Neuronal stem cell (in vitro differentiated cells): ENCODE results near the gene ATP8A2.

ENCODE experiments used
- DNase-seq: peaks from one replicate; pipeline ENCODE4 v3.0.0-alpha.2; 2013; ENCODE audit warnings: low spot score
- H2AFZ ChIP-seq: one replicate; pipeline ENCODE4 v1.6.1; 2013; ENCODE audit warnings: mild to moderate bottlenecking, low read length, inconsistent platforms
- H2AK5ac ChIP-seq: 2 replicates; pipeline ENCODE4 v1.6.1; 2013; ENCODE audit warnings: low read depth, mild to moderate bottlenecking, inconsistent platforms, low read length, moderate library complexity, mixed read lengths
- H2BK120ac ChIP-seq: 2 replicates; pipeline ENCODE4 v1.6.1; 2013; ENCODE audit warnings: low read depth, mild to moderate bottlenecking, inconsistent platforms, low read length, moderate library complexity, mixed read lengths
- H2BK12ac ChIP-seq: one replicate; pipeline ENCODE4 v1.6.1; 2013; ENCODE audit warnings: low read length, inconsistent platforms
- H2BK15ac ChIP-seq: 2 replicates; pipeline ENCODE4 v1.6.1; 2013; ENCODE audit warnings: mild to moderate bottlenecking, low read length, inconsistent platforms, mixed read lengths
- H2BK5ac ChIP-seq: one replicate; pipeline ENCODE4 v1.6.1; 2013; ENCODE audit warnings: inconsistent platforms, mild to moderate bottlenecking, low read length, moderate library complexity
- H3K14ac ChIP-seq: one replicate; pipeline ENCODE4 v1.6.1; 2013; ENCODE audit warnings: low read length, inconsistent platforms
- H3K18ac ChIP-seq: 2 replicates; pipeline ENCODE4 v1.6.1; 2013; ENCODE audit warnings: low read length, inconsistent platforms
- H3K23ac ChIP-seq: 2 replicates; pipeline ENCODE4 v1.6.1; 2013; ENCODE audit warnings: low read depth, mild to moderate bottlenecking, mixed read lengths, low read length, inconsistent platforms; ENCODE audit not compliant: poor library complexity
- H3K27ac ChIP-seq: replicated peaks from 3 replicates; pipeline ENCODE4 v1.5.1; 2013; ENCODE audit warnings: low read length, inconsistent platforms
- H3K27me3 ChIP-seq, 3 experiments: 2 replicates each; pipeline ENCODE4 v1.6.1; 2013; ENCODE audit warnings: low read length in 3 of 3, mild to moderate bottlenecking in 2 of 3, inconsistent platforms in 1 of 3, low read depth in 1 of 3, mixed read lengths in 1 of 3, moderate library complexity in 1 of 3; ENCODE audit not compliant: control insufficient read depth in 3 of 3, insufficient read depth in 3 of 3
- H3K36me3 ChIP-seq, 2 donors: replicated peaks in 1 of 2; 2 replicates each; pipeline ENCODE4 v1.6.1; 2013; ENCODE audit warnings: low read length in 2 of 2; ENCODE audit not compliant: control insufficient read depth in 2 of 2, insufficient read depth in 2 of 2
- H3K4ac ChIP-seq: 2 replicates; pipeline ENCODE4 v1.6.1; 2013; ENCODE audit warnings: inconsistent platforms, mild to moderate bottlenecking, low read length, moderate library complexity
- H3K4me1 ChIP-seq, 2 donors: 1 replicate in 1 of 2; 2 replicates in 1 of 2; pipeline ENCODE4 v1.6.1; 2013; ENCODE audit warnings: low read length in 2 of 2, low read depth in 1 of 2; ENCODE audit not compliant: control insufficient read depth in 2 of 2, insufficient read depth in 1 of 2
- H3K4me2 ChIP-seq: one replicate; pipeline ENCODE4 v1.6.1; 2013; ENCODE audit warnings: mild to moderate bottlenecking, low read length, inconsistent platforms; ENCODE audit not compliant: insufficient read depth, poor library complexity, severe bottlenecking
- H3K4me3 ChIP-seq, 2 donors: 2 replicates each; pipeline ENCODE4 v1.5.1; 2013; ENCODE audit warnings: low read length in 2 of 2, mild to moderate bottlenecking in 2 of 2, inconsistent platforms in 1 of 2, moderate library complexity in 1 of 2
- H3K79me1 ChIP-seq: one replicate; pipeline ENCODE4 v1.6.1; 2013; ENCODE audit warnings: low read depth, mild to moderate bottlenecking, inconsistent platforms, low read length, moderate library complexity
- H3K9ac ChIP-seq: one replicate; pipeline ENCODE4 v1.6.1; 2013; ENCODE audit warnings: mild to moderate bottlenecking, low read depth, low read length, inconsistent platforms; ENCODE audit not compliant: poor library complexity
- H3K9me3 ChIP-seq, 2 donors: replicated peaks in 1 of 2; 2 replicates each; pipeline versions ENCODE3 to v1.6.1; 2013; ENCODE audit warnings: low read length in 2 of 2, mild to moderate bottlenecking in 2 of 2, inconsistent platforms in 1 of 2, low read depth in 1 of 2, mixed read lengths in 1 of 2, moderate library complexity in 1 of 2; ENCODE audit not compliant: control insufficient read depth in 2 of 2, insufficient read depth in 1 of 2
- H4K8ac ChIP-seq: one replicate; pipeline ENCODE4 v1.6.1; 2013; ENCODE audit warnings: low read depth, mild to moderate bottlenecking, inconsistent platforms, low read length, moderate library complexity
- H4K91ac ChIP-seq: one replicate; pipeline ENCODE4 v1.6.1; 2013; ENCODE audit warnings: low read length, low read depth, mild to moderate bottlenecking, inconsistent platforms; ENCODE audit not compliant: poor library complexity
- WGBS, 2 donors: extraction: QIAGEN DNeasy Blood & Tissue Kit; methylation state at CpG; one replicate each; pipeline ENCODE4 v1.1.7; 2013; ENCODE audit warnings: missing lambda C conversion rate in 2 of 2, mixed read lengths in 1 of 2; ENCODE audit not compliant: insufficient read length in 2 of 2, insufficient replicate concordance in 1 of 2; ENCODE audit errors: extremely low coverage in 2 of 2; 5-methylcytosine and 5-hydroxymethylcytosine counted together

Gene ATP8A2

GRCh38 chr13:25462301-25463125 lies 90.7 kb downstream of the ATP8A2 start:
- Histone ChIP-seq H2BK120ac (no peak overlapping the region), H3K4me1 (no peaks in the 10 kb centered on the region), H2BK5ac (no peak overlapping the region), H2BK12ac (no peak overlapping the region), H2AFZ (no peak overlapping the region), H3K27me3 (peaks cover 0 to 24% (median 0%) of the 10 kb centered on the region in 3 experiments), H3K9me3 (no peaks in the 10 kb centered on the region), H3K23ac (peak overlapping the region; percentile 49), H3K18ac (peak overlapping the region; percentile 67), H2BK15ac (no peak overlapping the region), H3K4me2 (no peak overlapping the region), H3K4ac (no peak overlapping the region), H3K9ac (no peak overlapping the region), H3K4me3 (no peak overlapping the region), H3K36me3 (no peaks in the 10 kb centered on the region), H4K8ac (no peak overlapping the region), H2AK5ac (no peak overlapping the region), H3K27ac (no peak overlapping the region), H3K79me1 (no peaks in the 10 kb centered on the region), H4K91ac (no peak overlapping the region), H3K14ac (no peak overlapping the region)
- DNase-seq: no peak
- no CpG with 5 or more reads among the region's 9 CpGs for WGBS, 2 donors

GRCh38 chr13:25463496-25463895 lies 91.7 kb downstream of the ATP8A2 start:
- Histone ChIP-seq H3K4me2 (no peak overlapping the region), H3K4me3 (no peak overlapping the region), H2AK5ac (no peak overlapping the region), H2AFZ (no peak overlapping the region), H3K9me3 (no peaks in the 10 kb centered on the region), H2BK12ac (no peak overlapping the region), H3K27me3 (peaks cover 0 to 34% (median 6%) of the 10 kb centered on the region in 3 experiments), H3K79me1 (no peaks in the 10 kb centered on the region), H3K36me3 (no peaks in the 10 kb centered on the region), H4K91ac (no peak overlapping the region), H3K14ac (no peak overlapping the region), H3K4me1 (peaks cover 0 to 2% of the 10 kb centered on the region in 2 donors), H2BK15ac (no peak overlapping the region), H3K27ac (no peak overlapping the region), H2BK120ac (peak overlapping the region; percentile 88), H2BK5ac (no peak overlapping the region), H3K18ac (no peak overlapping the region), H3K23ac (no peak overlapping the region), H3K9ac (no peak overlapping the region), H3K4ac (no peak overlapping the region), H4K8ac (no peak overlapping the region)
- no CpG with 5 or more reads among the region's 3 CpGs for WGBS, 2 donors
- no peak for DNase-seq

GRCh38 chr13:25466880-25467279 lies 95.1 kb downstream of the ATP8A2 start:
- H3K18ac ChIP-seq: no peak overlapping the region
- no peak overlapping the region for H3K4me2 ChIP-seq
- WGBS, 2 donors: no CpG with 5 or more reads among the region's 4 CpGs
- H3K23ac ChIP-seq: no peak overlapping the region
- no peak overlapping the region for H3K14ac ChIP-seq
- H3K36me3 ChIP-seq: no peaks in the 10 kb centered on the region
- no peak overlapping the region for H2BK120ac ChIP-seq
- H3K27ac ChIP-seq: no peak overlapping the region
- no peaks in the 10 kb centered on the region for H3K9me3 ChIP-seq
- H2BK12ac ChIP-seq: no peak overlapping the region
- H3K27me3 ChIP-seq: peaks cover 0 to 51% (median 15%) of the 10 kb centered on the region in 3 experiments
- H2BK5ac ChIP-seq: no peak overlapping the region
- H2AFZ ChIP-seq: no peak overlapping the region
- H3K79me1 ChIP-seq: no peaks in the 10 kb centered on the region
- H4K8ac ChIP-seq: no peak overlapping the region
- H3K9ac ChIP-seq: no peak overlapping the region
- H3K4ac ChIP-seq: no peak overlapping the region
- no peak overlapping the region for H2AK5ac ChIP-seq
- peak overlapping the region in 1 of 2 donors; percentile 12 for H3K4me3 ChIP-seq
- H2BK15ac ChIP-seq: no peak overlapping the region
- peaks cover 0 to 2% of the 10 kb centered on the region in 2 donors for H3K4me1 ChIP-seq
- H4K91ac ChIP-seq: no peak overlapping the region
- DNase-seq: no peak

- WGBS, 2 donors: no CpG with 5 or more reads among the region's 75 CpGs
- H3K27me3 ChIP-seq: peaks cover 0 to 46% (median 15%) of the 10 kb centered on the region in 3 experiments
These were observed 96.8 kb downstream of the ATP8A2 start for GRCh38 chr13:25468325-25469168.

More at GRCh38 chr13:25468325-25469168, 96.8 kb downstream of the ATP8A2 start:
- no peak overlapping the region for H3K27ac ChIP-seq
- peak overlapping the region; percentile 20 for H2BK15ac ChIP-seq
- H3K4me3 ChIP-seq: peak overlapping the region; percentile 17 to 83
- H3K23ac ChIP-seq: no peak overlapping the region
- H3K4ac ChIP-seq: no peak overlapping the region
- H2AK5ac ChIP-seq: no peak overlapping the region
- no peak overlapping the region for H3K14ac ChIP-seq
- H2BK5ac ChIP-seq: no peak overlapping the region
- no peak overlapping the region for H4K8ac ChIP-seq
- H3K4me1 ChIP-seq: peaks cover 0 to 6% of the 10 kb centered on the region in 2 donors
- no peak overlapping the region for H4K91ac ChIP-seq
- H3K9me3 ChIP-seq: no peaks in the 10 kb centered on the region
- no peaks in the 10 kb centered on the region for H3K79me1 ChIP-seq
- no peak overlapping the region for H2BK12ac ChIP-seq
- H2AFZ ChIP-seq: peak overlapping the region; percentile 84
- DNase-seq: peak; percentile 54
- H3K18ac ChIP-seq: peak overlapping the region; percentile 82
- H3K4me2 ChIP-seq: peak overlapping the region; percentile 99
- H3K36me3 ChIP-seq: no peaks in the 10 kb centered on the region
- no peak overlapping the region for H2BK120ac ChIP-seq
- peak overlapping the region; percentile 85 for H3K9ac ChIP-seq
